ENCODE measurements around the gene SLC35G2. TPM values are rescaled to one million over a fixed set of nuclear protein-coding genes. Genes with fewer than 3 reads are reported as not detected.

The SLC35G2 gene
- total RNA-seq, 1 experiment from 2014 or later, result 6.6 TPM

DNA sequence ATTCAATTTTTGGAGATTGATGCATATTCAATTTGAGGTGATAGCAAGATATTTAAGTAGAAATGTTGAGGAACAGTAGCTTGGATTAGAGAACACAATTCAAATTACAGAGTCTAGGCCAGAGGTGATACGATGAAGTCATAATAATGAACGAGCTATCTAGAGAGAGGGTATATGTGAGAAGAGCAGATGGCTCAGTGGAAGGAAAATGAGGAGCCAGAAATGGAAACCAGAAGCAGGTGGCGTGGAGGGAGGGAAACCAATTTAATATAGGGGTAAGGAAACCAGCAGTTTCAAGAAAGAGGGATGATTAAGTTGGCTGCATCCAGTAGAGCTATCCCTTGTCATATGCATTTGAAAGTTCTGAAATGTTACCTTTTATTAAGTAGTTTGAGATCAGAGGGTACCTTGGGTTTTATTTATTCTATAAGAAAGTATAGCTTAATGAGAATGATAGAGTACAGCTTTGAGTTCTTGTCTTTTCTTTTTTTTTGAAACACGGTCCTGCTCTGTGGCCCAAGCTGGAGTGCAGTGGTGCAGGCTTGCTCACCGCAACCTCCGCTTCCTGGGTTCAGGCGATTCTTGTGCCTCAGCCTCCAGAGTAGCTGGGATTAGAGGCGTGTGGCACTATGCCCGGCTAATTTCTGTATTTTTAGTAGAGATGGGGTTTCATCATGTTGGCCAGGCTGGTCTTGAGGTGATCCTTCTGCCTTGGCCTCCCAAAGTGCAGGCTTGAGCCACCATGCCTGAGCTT is 65.2 kb downstream of the SLC35G2 start:
- no peak for DNase-seq
- Histone ChIP-seq H3K18ac (ENCODE audit: insufficient read length, low read depth, low read length) (no peak overlapping the region), H3K9me3 (ENCODE audit: control insufficient read depth, low read depth, low read length) (no peaks in the 10 kb centered on the region), H2BK120ac (ENCODE audit: low read depth, low read length, poor library complexity, severe bottlenecking) (no peak overlapping the region), H3K23me2 (ENCODE audit: insufficient read length, low read depth, low read length, poor library complexity, severe bottlenecking) (no peaks in the 10 kb centered on the region), H3K27me3 (ENCODE audit: insufficient read depth, low read length) (no peaks in the 10 kb centered on the region), H2BK15ac (ENCODE audit: low read depth, low read length) (no peak overlapping the region), H2AK5ac (ENCODE audit: insufficient read length, low read length) (no peak overlapping the region), H4K5ac (ENCODE audit: insufficient read length, low read depth, low read length) (no peak overlapping the region), H2BK12ac (ENCODE audit: insufficient read length, low read depth, low read length) (no peak overlapping the region), H3K14ac (ENCODE audit: insufficient read depth, low read length) (no peak overlapping the region), H4K20me1 (ENCODE audit: control insufficient read depth, insufficient read depth, insufficient read length) (no peaks in the 10 kb centered on the region), H2BK5ac (ENCODE audit: insufficient read length, low read length) (no peak overlapping the region), H2AFZ (ENCODE audit: low read length) (no peak overlapping the region), H3K79me2 (ENCODE audit: insufficient read depth, low read length) (peaks cover 12% of the 10 kb centered on the region; the same call in 1 of the 2 replicates), H3K4me2 (ENCODE audit: insufficient read depth, insufficient read length, low read length) (no peak overlapping the region), H3T11ph (ENCODE audit: low read length) (no peak overlapping the region), H3K4ac (ENCODE audit: low read depth, low read length) (no peak overlapping the region), H2BK20ac (ENCODE audit: low read depth, low read length, poor library complexity, severe bottlenecking) (no peak overlapping the region), H3K4me1 (ENCODE audit: insufficient read depth, low read length) (no peaks in the 10 kb centered on the region), H3K9ac (ENCODE audit: extremely low read depth, insufficient read length, low read length) (no peak overlapping the region), H4K91ac (ENCODE audit: insufficient read length, low read depth, low read length) (no peak overlapping the region), H3K27ac (ENCODE audit: insufficient read length, low read depth, low read length) (no peak overlapping the region), H3K23ac (ENCODE audit: insufficient read length, low read depth, low read length) (no peak overlapping the region), H4K8ac (replicated peaks; ENCODE audit: insufficient read length, low read depth, low read length) (no peak overlapping the region), H3K56ac (ENCODE audit: insufficient read length, low read depth, low read length) (no peak overlapping the region), H3K79me1 (ENCODE audit: insufficient read depth, low read depth, low read length, poor library complexity, severe bottlenecking) (peaks cover 2% of the 10 kb centered on the region)
- Mint-ChIP-seq H3K36me3 (ENCODE audit: insufficient read depth in 1 of 3, low read depth in 3 of 3) (peaks cover 6 to 8% (median 6%) of the 10 kb centered on the region in 3 experiments), H3K9me3 (peaks cover 1 to 3% of the 10 kb centered on the region in 2 experiments; a peak in 3 of 5 replicates), H3K27ac (no peak overlapping the region), H3K4me3 (no peak overlapping the region), H3K27me3 (ENCODE audit: low read depth) (no peaks in the 10 kb centered on the region), H3K4me1 (no peaks in the 10 kb centered on the region)
- TF ChIP-seq, protein P1, sequence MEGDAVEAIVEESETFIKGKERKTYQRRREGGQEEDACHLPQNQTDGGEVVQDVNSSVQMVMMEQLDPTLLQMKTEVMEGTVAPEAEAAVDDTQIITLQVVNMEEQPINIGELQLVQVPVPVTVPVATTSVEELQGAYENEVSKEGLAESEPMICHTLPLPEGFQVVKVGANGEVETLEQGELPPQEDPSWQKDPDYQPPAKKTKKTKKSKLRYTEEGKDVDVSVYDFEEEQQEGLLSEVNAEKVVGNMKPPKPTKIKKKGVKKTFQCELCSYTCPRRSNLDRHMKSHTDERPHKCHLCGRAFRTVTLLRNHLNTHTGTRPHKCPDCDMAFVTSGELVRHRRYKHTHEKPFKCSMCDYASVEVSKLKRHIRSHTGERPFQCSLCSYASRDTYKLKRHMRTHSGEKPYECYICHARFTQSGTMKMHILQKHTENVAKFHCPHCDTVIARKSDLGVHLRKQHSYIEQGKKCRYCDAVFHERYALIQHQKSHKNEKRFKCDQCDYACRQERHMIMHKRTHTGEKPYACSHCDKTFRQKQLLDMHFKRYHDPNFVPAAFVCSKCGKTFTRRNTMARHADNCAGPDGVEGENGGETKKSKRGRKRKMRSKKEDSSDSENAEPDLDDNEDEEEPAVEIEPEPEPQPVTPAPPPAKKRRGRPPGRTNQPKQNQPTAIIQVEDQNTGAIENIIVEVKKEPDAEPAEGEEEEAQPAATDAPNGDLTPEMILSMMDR (conservative IDR thresholded peaks at IDR 0.05), result no peak
- no CpG with 5 or more reads among the region's 9 CpGs for WGBS (ENCODE audit: extremely low coverage, insufficient read length, low lambda C conversion rate)

Data from H9 (cell line).